ENCODE data around the gene TSC22D1. TPM values are rescaled to one million over a fixed set of nuclear protein-coding genes. Genes with fewer than 3 reads are reported as not detected.
"Not testable (repeated sequence)": the region's sequence is repeated elsewhere in the genome, so short reads cannot be mapped to it uniquely, and the experiment has no call there.

The TSC22D1 gene
- total RNA-seq, 2 experiments from 2014 or later, result 8.0 to 17.9 TPM

GRCh38 chr13:44557986-44558385 lies 18.1 kb downstream of the TSC22D1 start:
- CTCF ChIA-PET, result no interaction called here
- Mint-ChIP-seq H3K4me3 (no peak overlapping the region), H3K36me3 (no peaks in the 10 kb centered on the region), H3K27me3 (no peaks in the 10 kb centered on the region), H3K9me3 (ENCODE audit: low read depth) (no peaks in the 10 kb centered on the region), H3K4me1 (no peaks in the 10 kb centered on the region), H3K27ac (no peak overlapping the region)
- ATAC-seq, result no peak
- DNase-seq, result no peak

GRCh38 chr13:44555207-44555606 lies 20.9 kb downstream of the TSC22D1 start:
- Mint-ChIP-seq H3K4me3 (no peak overlapping the region), H3K36me3 (no peaks in the 10 kb centered on the region), H3K4me1 (no peaks in the 10 kb centered on the region), H3K9me3 (ENCODE audit: low read depth) (no peaks in the 10 kb centered on the region), H3K27ac (no peak overlapping the region), H3K27me3 (no peaks in the 10 kb centered on the region)
- CTCF ChIA-PET, result no interaction called here
- ATAC-seq, result no peak
- DNase-seq, result no peak

GRCh38 chr13:44549476-44549875 lies 26.7 kb downstream of the TSC22D1 start:
- no peak overlapping the region for H3K4me3 Mint-ChIP-seq
- no peak overlapping the region for H3K27ac Mint-ChIP-seq
- no peaks in the 10 kb centered on the region for H3K9me3 Mint-ChIP-seq (ENCODE audit: low read depth)
- no peaks in the 10 kb centered on the region for H3K4me1 Mint-ChIP-seq
- ATAC-seq (no peak), DNase-seq (no peak)
- H3K36me3 Mint-ChIP-seq, result no peaks in the 10 kb centered on the region
- H3K27me3 Mint-ChIP-seq, result no peaks in the 10 kb centered on the region
- CTCF ChIA-PET, result no interaction called here

- no peaks in the 10 kb centered on the region for H3K4me1 Mint-ChIP-seq
- no peaks in the 10 kb centered on the region for H3K9me3 Mint-ChIP-seq (ENCODE audit: low read depth)
- no peak for DNase-seq
- no peaks in the 10 kb centered on the region for H3K27me3 Mint-ChIP-seq
- H3K36me3 Mint-ChIP-seq, result no peaks in the 10 kb centered on the region
- H3K4me3 Mint-ChIP-seq, result no peak overlapping the region
- CTCF ChIA-PET, result no interaction called here
- no peak overlapping the region for H3K27ac Mint-ChIP-seq
- ATAC-seq, result no peak
These were observed 30.0 kb downstream of the TSC22D1 start for GRCh38 chr13:44546164-44546563.

- no peaks in the 10 kb centered on the region for H3K27me3 Mint-ChIP-seq
- no peak for ATAC-seq
- no peaks in the 10 kb centered on the region for H3K4me1 Mint-ChIP-seq
- no peaks in the 10 kb centered on the region for H3K9me3 Mint-ChIP-seq (ENCODE audit: low read depth)
- H3K4me3 Mint-ChIP-seq, result no peak overlapping the region
- no peak for DNase-seq
- peaks cover 2% of the 10 kb centered on the region for H3K36me3 Mint-ChIP-seq
- no peak overlapping the region for H3K27ac Mint-ChIP-seq
- CTCF ChIA-PET, result no interaction called here
These were observed 32.8 kb downstream of the TSC22D1 start for GRCh38 chr13:44543369-44543768.

GRCh38 chr13:44542361-44542760 lies 33.8 kb downstream of the TSC22D1 start:
- H3K4me1 Mint-ChIP-seq, result no peaks in the 10 kb centered on the region
- DNase-seq (no peak), ATAC-seq (no peak)
- no peaks in the 10 kb centered on the region for H3K9me3 Mint-ChIP-seq (ENCODE audit: low read depth)
- CTCF ChIA-PET, result interaction anchor here (0.8 to 1.1 kb wide), 2 partner anchors 8 to 375 kb away, joined by 3 read pairs; no protein-coding TSS in a partner anchor
- no peaks in the 10 kb centered on the region for H3K27me3 Mint-ChIP-seq
- no peak overlapping the region for H3K4me3 Mint-ChIP-seq
- no peak overlapping the region for H3K27ac Mint-ChIP-seq
- peaks cover 2% of the 10 kb centered on the region for H3K36me3 Mint-ChIP-seq

GRCh38 chr13:44541601-44542000 lies 34.5 kb downstream of the TSC22D1 start:
- no peak overlapping the region for H3K4me3 Mint-ChIP-seq
- H3K27me3 Mint-ChIP-seq, result no peaks in the 10 kb centered on the region
- DNase-seq (no peak), ATAC-seq (no peak)
- no peaks in the 10 kb centered on the region for H3K4me1 Mint-ChIP-seq
- H3K36me3 Mint-ChIP-seq, result peaks cover 2% of the 10 kb centered on the region
- H3K9me3 Mint-ChIP-seq (ENCODE audit: low read depth), result no peaks in the 10 kb centered on the region
- H3K27ac Mint-ChIP-seq, result no peak overlapping the region
- CTCF ChIA-PET, result interaction anchor here (1.1 kb wide), 1 partner anchor 9 kb away, joined by 3 read pairs; no protein-coding TSS in a partner anchor

- no peak for DNase-seq
- no peak overlapping the region for H3K27ac Mint-ChIP-seq
- no peaks in the 10 kb centered on the region for H3K4me1 Mint-ChIP-seq
- no peaks in the 10 kb centered on the region for H3K27me3 Mint-ChIP-seq
- ATAC-seq, result no peak
- CTCF ChIA-PET, result no interaction called here
- no peak overlapping the region for H3K4me3 Mint-ChIP-seq
- peaks cover 2% of the 10 kb centered on the region for H3K36me3 Mint-ChIP-seq
- H3K9me3 Mint-ChIP-seq (ENCODE audit: low read depth), result no peaks in the 10 kb centered on the region
These were observed 35.2 kb downstream of the TSC22D1 start for GRCh38 chr13:44540761-44541434.

GRCh38 chr13:44537248-44537647 lies 38.9 kb downstream of the TSC22D1 start:
- CTCF ChIA-PET, result no interaction called here
- ATAC-seq (no peak), DNase-seq (no peak)
- Mint-ChIP-seq H3K36me3 (peaks cover 2% of the 10 kb centered on the region), H3K9me3 (ENCODE audit: low read depth) (no peaks in the 10 kb centered on the region), H3K27me3 (no peaks in the 10 kb centered on the region), H3K4me3 (no peak overlapping the region), H3K4me1 (no peaks in the 10 kb centered on the region), H3K27ac (no peak overlapping the region)

GRCh38 chr13:44523146-44524015 lies 52.7 kb downstream of the TSC22D1 start:
- ATAC-seq, result no peak
- H3K4me1 Mint-ChIP-seq, result no peaks in the 10 kb centered on the region

GRCh38 chr13:44519642-44520041 lies 56.5 kb downstream of the TSC22D1 start:
- Mint-ChIP-seq H3K27me3 (no peaks in the 10 kb centered on the region), H3K36me3 (no peaks in the 10 kb centered on the region), H3K4me1 (no peaks in the 10 kb centered on the region), H3K27ac (no peak overlapping the region), H3K9me3 (ENCODE audit: low read depth) (no peaks in the 10 kb centered on the region), H3K4me3 (no peak overlapping the region)
- CTCF ChIA-PET, result no interaction called here
- no peak for ATAC-seq
- no peak for DNase-seq

More at GRCh38 chr13:44523146-44524015, 52.7 kb downstream of the TSC22D1 start:
- CTCF ChIA-PET, result no interaction called here
- Mint-ChIP-seq H3K27ac (no peak overlapping the region), H3K9me3 (ENCODE audit: low read depth) (no peaks in the 10 kb centered on the region), H3K4me3 (no peak overlapping the region), H3K27me3 (no peaks in the 10 kb centered on the region), H3K36me3 (no peaks in the 10 kb centered on the region)
- DNase-seq, result no peak

GRCh38 chr13:44516771-44517170 lies 59.4 kb downstream of the TSC22D1 start:
- Mint-ChIP-seq H3K27me3 (no peaks in the 10 kb centered on the region), H3K27ac (no peak overlapping the region), H3K4me3 (no peak overlapping the region), H3K9me3 (ENCODE audit: low read depth) (no peaks in the 10 kb centered on the region), H3K36me3 (peaks cover 2% of the 10 kb centered on the region), H3K4me1 (peaks cover 2% of the 10 kb centered on the region)
- DNase-seq (no peak), ATAC-seq (no peak)
- CTCF ChIA-PET, result no interaction called here

GRCh38 chr13:44514278-44514677 lies 61.9 kb downstream of the TSC22D1 start:
- peaks cover 2% of the 10 kb centered on the region for H3K4me1 Mint-ChIP-seq
- peaks cover 2% of the 10 kb centered on the region for H3K36me3 Mint-ChIP-seq
- ATAC-seq, result no peak
- no peak overlapping the region for H3K27ac Mint-ChIP-seq
- H3K27me3 Mint-ChIP-seq, result no peaks in the 10 kb centered on the region
- DNase-seq, result no peak
- no peak overlapping the region for H3K4me3 Mint-ChIP-seq
- CTCF ChIA-PET, result no interaction called here
- H3K9me3 Mint-ChIP-seq (ENCODE audit: low read depth), result no peaks in the 10 kb centered on the region

- H3K27me3 Mint-ChIP-seq; DNase-seq; ATAC-seq; H3K4me1 Mint-ChIP-seq; H3K27ac Mint-ChIP-seq; H3K4me3 Mint-ChIP-seq; H3K36me3 Mint-ChIP-seq; CTCF ChIA-PET; H3K9me3 Mint-ChIP-seq (ENCODE audit: low read depth): not testable (repeated sequence)
These were observed 66.3 kb downstream of the TSC22D1 start for GRCh38 chr13:44509853-44510252.

Measured in activated CD8-positive, alpha-beta memory T cell treated with anti-CD3 and anti-CD28 coated beads, Interleukin-2, amount 10 ng/mL, durations not matched to agents 7 days and 5 days (primary cell).